ENCODE results near the gene KIR2DL1. TPM values are rescaled to one million over a fixed set of nuclear protein-coding genes. Genes with fewer than 3 reads are reported as not detected.
"Not testable (repeated sequence)": the region's sequence is repeated elsewhere in the genome, so short reads cannot be mapped to it uniquely, and the experiment has no call there.

KIR2DL1 gene
- total RNA-seq, 2 experiments from 2014 or later = 0.34 to 0.42 TPM

GRCh38 chr19:54771018-54771960 is 1.7 kb downstream of the KIR2DL1 start:
- POLR2A ChIA-PET, CTCF ChIA-PET: not testable (repeated sequence)

GRCh38 chr19:54772666-54773065 is 3.1 kb downstream of the KIR2DL1 start:
- POLR2A ChIA-PET = not testable (repeated sequence)

GRCh38 chr19:54775095-54775815 is 5.7 kb downstream of the KIR2DL1 start:
- CTCF ChIA-PET, POLR2A ChIA-PET: not testable (repeated sequence)

More at GRCh38 chr19:54772666-54773065, 3.1 kb downstream of the KIR2DL1 start:
- CTCF ChIA-PET = not testable (repeated sequence)

- CTCF ChIA-PET, POLR2A ChIA-PET: not testable (repeated sequence)
Observed at GRCh38 chr19:54775830-54776229, 6.2 kb downstream of the KIR2DL1 start.

GRCh38 chr19:54777851-54778250 is 8.3 kb downstream of the KIR2DL1 start:
- CTCF ChIA-PET = not testable (repeated sequence)

GRCh38 chr19:54778896-54779295 is 9.3 kb downstream of the KIR2DL1 start:
- CTCF ChIA-PET, POLR2A ChIA-PET: not testable (repeated sequence)

More at GRCh38 chr19:54777851-54778250, 8.3 kb downstream of the KIR2DL1 start:
- POLR2A ChIA-PET = not testable (repeated sequence)

- POLR2A ChIA-PET, CTCF ChIA-PET: not testable (repeated sequence)
Observed at GRCh38 chr19:54782916-54783315, 13.3 kb downstream of the KIR2DL1 start.

GRCh38 chr19:54786091-54786723 is 16.6 kb downstream of the KIR2DL1 start:
- CTCF ChIA-PET, POLR2A ChIA-PET: not testable (repeated sequence)

- POLR2A ChIA-PET, CTCF ChIA-PET: not testable (repeated sequence)
Observed at GRCh38 chr19:54788154-54788553, 18.6 kb downstream of the KIR2DL1 start.

GRCh38 chr19:54790711-54791110 is 21.1 kb downstream of the KIR2DL1 start:
- POLR2A ChIA-PET = no interaction called here
- CTCF ChIA-PET = no interaction called here

- POLR2A ChIA-PET = no interaction called here
- CTCF ChIA-PET = no interaction called here
Observed at GRCh38 chr19:54791476-54791875, 21.9 kb downstream of the KIR2DL1 start.

- POLR2A ChIA-PET = no interaction called here
- CTCF ChIA-PET = no interaction called here
Observed at GRCh38 chr19:54792814-54793213, 23.2 kb downstream of the KIR2DL1 start.

GRCh38 chr19:54795758-54796157 is 26.2 kb downstream of the KIR2DL1 start:
- ChIA-PET CTCF (interaction anchor here (0.7 kb wide), 1 partner anchor 1196 kb away, joined by 3 read pairs; no protein-coding TSS in a partner anchor), POLR2A (no interaction called here)

- ChIA-PET POLR2A (no interaction called here), CTCF (no interaction called here)
Observed at GRCh38 chr19:54803410-54803809, 33.8 kb downstream of the KIR2DL1 start, which contains the start of gene KIR2DL4. TSS of gene KIR2DL4 (plus strand) at chr19:54803610. CDS start at chr19:54803652, 42 bp downstream.

GRCh38 chr19:54804101-54804500 is 34.5 kb downstream of the KIR2DL1 start:
- ChIA-PET POLR2A (no interaction called here), CTCF (no interaction called here)

- ChIA-PET POLR2A (no interaction called here), CTCF (no interaction called here)
Observed at GRCh38 chr19:54804571-54804970, 35.0 kb downstream of the KIR2DL1 start.

GRCh38 chr19:54805665-54806515 is 36.3 kb downstream of the KIR2DL1 start:
- ChIA-PET POLR2A (no interaction called here), CTCF (no interaction called here)

- POLR2A ChIA-PET = no interaction called here
- CTCF ChIA-PET = no interaction called here
Observed at GRCh38 chr19:54806516-54806838, 36.9 kb downstream of the KIR2DL1 start.

GRCh38 chr19:54814571-54814970 is 45.0 kb downstream of the KIR2DL1 start:
- CTCF ChIA-PET, POLR2A ChIA-PET: not testable (repeated sequence)

GRCh38 chr19:54816251-54816650 is 46.7 kb downstream of the KIR2DL1 start, which contains the start of gene KIR3DL1:
TSS of gene KIR3DL1 (plus strand) at chr19:54816468.
- POLR2A ChIA-PET, CTCF ChIA-PET: not testable (repeated sequence)

Measured in activated CD8-positive, alpha-beta memory T cell treated with anti-CD3 and anti-CD28 coated beads for 36 hours (primary cell).